Transverse colon (tissue), 4 donors: Measurements from ENCODE around the gene MPPED2. TPM values are rescaled to one million over a fixed set of nuclear protein-coding genes. Genes with fewer than 3 reads are reported as not detected.
A peak's percentile ranks its signal among the peaks of the same experiment; 100 is the strongest.

Experiments
- DNase-seq: peaks from one replicate; pipeline ENCODE4 v3.0.0-alpha.2; 2019
- H3K27ac ChIP-seq, 4 donors: fragments of 200-600 bp; sonication (generic); 2 replicates each; pipeline ENCODE4 v1.5.1; 2016 to 2018; ENCODE audit warnings: inconsistent platforms in 4 of 4
- H3K27me3 ChIP-seq: fragments of 200-600 bp; sonication (generic); 2 replicates; pipeline ENCODE4 v1.5.1; 2017; ENCODE audit warnings: inconsistent platforms
- H3K36me3 ChIP-seq, 4 donors: fragments of 200-600 bp; sonication (generic); 2 replicates each; pipeline ENCODE4 v1.5.1; 2017 to 2019; ENCODE audit warnings: inconsistent platforms in 4 of 4
- H3K4me1 ChIP-seq, 4 donors: fragments of 200-600 bp; sonication (generic); 2 replicates each; pipeline ENCODE4 v1.5.1; 2017 to 2020; ENCODE audit warnings: inconsistent platforms in 4 of 4
- H3K4me3 ChIP-seq, 4 donors: fragments of 200-600 bp; sonication (generic); 1 replicate in 1 of 4; 2 replicates in 3 of 4; pipeline versions ENCODE4 v1.5.1 to v1.6.1; 2017 to 2019; ENCODE audit warnings: inconsistent platforms in 4 of 4
- H3K9me3 ChIP-seq, 2 donors: fragments of 200-600 bp; sonication (generic); 2 replicates each; pipeline ENCODE4 v1.5.1; 2017 to 2019; ENCODE audit warnings: inconsistent platforms in 2 of 2
- EP300 ChIP-seq: sonication (generic); formaldehyde crosslinking; IDR thresholded peaks from one replicate; pipeline ENCODE4 v1.6.1; 2017; ENCODE audit warnings: antibody characterized with exemption, low read depth
- POLR2A ChIP-seq: fragments of 450-650 bp; IDR thresholded peaks from one replicate; pipeline ENCODE4 v1.6.1; 2016; ENCODE audit warnings: antibody characterized with exemption, mild to moderate bottlenecking, moderate library complexity
- POLR2AphosphoS5 ChIP-seq, 3 donors: sonication (generic); formaldehyde crosslinking; IDR thresholded peaks; one replicate each; pipeline ENCODE4 v1.6.1; 2016; ENCODE audit warnings: antibody characterized with exemption in 3 of 3
- WGBS, 2 donors: methylation state at CpG; one replicate each; pipeline ENCODE4 v1.1.5; 2018; ENCODE audit warnings: low coverage in 1 of 2; 5-methylcytosine and 5-hydroxymethylcytosine counted together
- in situ Hi-C, 4 donors: fragments of 200-750 bp; cut with MboI; loops; one replicate each; pipeline versions ENCODE4 v1.15.0 to v1.15.1; 2017; ENCODE audit warnings: low sequenced_read_pairs in 3 of 4, low pct_ligation_motif_present in 1 of 4, low pct_unique_long_range_greater_than_20kb in 1 of 4
- intact Hi-C: fragments of 100-400 bp; cut with DNase I; formaldehyde crosslinking; loops from one replicate; pipeline ENCODE4 v1.15.1; 2023; ENCODE audit warnings: low total_unique reads
- total RNA-seq, 4 donors: library from RNA; depleted of rRNA; stranded (reverse); fragments of >200 nt; gene quantifications; one replicate each; pipeline ENCODE4 v1.1.0, GENCODE V29; 2016
- TF ChIP-seq, protein P1 (sequence below), 5 experiments: fragments of 200-600 bp in 3 of 5; fragments of 450-650 bp in 2 of 5; sonication (generic) in 3 of 5; IDR thresholded peaks; 1 replicate in 2 of 5; 2 replicates in 3 of 5; pipeline ENCODE4 v1.5.1; 2016 to 2017; ENCODE audit warnings: antibody characterized with exemption in 5 of 5, inconsistent platforms in 3 of 5, mild to moderate bottlenecking in 2 of 5, moderate library complexity in 1 of 5

MPPED2 gene
- total RNA-seq, 4 donors from 2014 or later, result 1.4 to 1.6 TPM; not detected in 2

DNA sequence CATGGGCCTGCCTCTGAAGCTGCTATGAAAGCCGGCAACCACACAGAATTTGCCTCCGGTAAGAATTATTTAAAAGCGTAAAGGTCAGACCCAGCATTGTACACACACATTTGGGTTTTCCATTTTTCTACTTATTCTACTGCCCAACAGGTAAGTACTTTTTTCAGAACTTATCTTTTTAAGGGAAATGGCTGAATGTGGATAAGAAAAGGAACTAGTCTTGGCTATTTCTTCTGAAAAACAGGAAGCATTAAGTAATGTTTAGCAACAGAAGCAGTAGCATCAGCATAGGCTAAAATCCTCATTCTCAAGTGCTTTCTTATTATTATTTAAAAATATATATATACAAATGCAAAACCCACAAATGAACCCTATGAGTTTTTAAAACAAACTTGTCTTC lies 103.1 kb downstream of the MPPED2 start:
- no peaks in the 10 kb centered on the region for H3K9me3 ChIP-seq
- H3K4me1 ChIP-seq, result peaks cover 3 to 20% (median 8%) of the 10 kb centered on the region in 4 donors
- 0 to 38% methylated on average over 1 to 3 of the region's 3 CpGs for whole genome bisulfite sequencing, 2 donors
- no peak for TF ChIP-seq POLR2AphosphoS5 (IDR thresholded peaks at IDR 0.05)
- TF ChIP-seq, protein P1, sequence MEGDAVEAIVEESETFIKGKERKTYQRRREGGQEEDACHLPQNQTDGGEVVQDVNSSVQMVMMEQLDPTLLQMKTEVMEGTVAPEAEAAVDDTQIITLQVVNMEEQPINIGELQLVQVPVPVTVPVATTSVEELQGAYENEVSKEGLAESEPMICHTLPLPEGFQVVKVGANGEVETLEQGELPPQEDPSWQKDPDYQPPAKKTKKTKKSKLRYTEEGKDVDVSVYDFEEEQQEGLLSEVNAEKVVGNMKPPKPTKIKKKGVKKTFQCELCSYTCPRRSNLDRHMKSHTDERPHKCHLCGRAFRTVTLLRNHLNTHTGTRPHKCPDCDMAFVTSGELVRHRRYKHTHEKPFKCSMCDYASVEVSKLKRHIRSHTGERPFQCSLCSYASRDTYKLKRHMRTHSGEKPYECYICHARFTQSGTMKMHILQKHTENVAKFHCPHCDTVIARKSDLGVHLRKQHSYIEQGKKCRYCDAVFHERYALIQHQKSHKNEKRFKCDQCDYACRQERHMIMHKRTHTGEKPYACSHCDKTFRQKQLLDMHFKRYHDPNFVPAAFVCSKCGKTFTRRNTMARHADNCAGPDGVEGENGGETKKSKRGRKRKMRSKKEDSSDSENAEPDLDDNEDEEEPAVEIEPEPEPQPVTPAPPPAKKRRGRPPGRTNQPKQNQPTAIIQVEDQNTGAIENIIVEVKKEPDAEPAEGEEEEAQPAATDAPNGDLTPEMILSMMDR (IDR thresholded peaks at IDR 0.05), result no peak
- TF ChIP-seq POLR2A, result no peak
- no peak for TF ChIP-seq EP300
- no peaks in the 10 kb centered on the region for H3K27me3 ChIP-seq
- no peaks in the 10 kb centered on the region for H3K36me3 ChIP-seq
- in situ Hi-C loops, result no loop called here
- H3K27ac ChIP-seq, result no peak overlapping the region
- no peak overlapping the region for H3K4me3 ChIP-seq
- no peak for DNase-seq
- intact Hi-C loops, result no loop called here

GRCh38 chr11:30481796-30482195 lies 104.4 kb downstream of the MPPED2 start:
- TF ChIP-seq, protein P1 (IDR thresholded peaks at IDR 0.05), result no peak
- no peak for TF ChIP-seq EP300
- TF ChIP-seq POLR2AphosphoS5 (IDR thresholded peaks at IDR 0.05), result no peak
- no peak for TF ChIP-seq POLR2A
- H3K4me1 ChIP-seq, result peaks cover 0 to 7% (median 0%) of the 10 kb centered on the region in 4 donors
- DNase-seq, result no peak
- 41 to 84% methylated on average over 3 to 4 of the region's 4 CpGs for WGBS, 2 donors
- H3K9me3 ChIP-seq, result no peaks in the 10 kb centered on the region
- H3K27ac ChIP-seq, result peak overlapping the region in 2 of 4 donors; percentile 26 to 46
- no peak overlapping the region for H3K4me3 ChIP-seq
- intact Hi-C loops, result no loop called here
- in situ Hi-C loops, result no loop called here
- no peaks in the 10 kb centered on the region for H3K27me3 ChIP-seq
- no peaks in the 10 kb centered on the region for H3K36me3 ChIP-seq

GRCh38 chr11:30481330-30481729 lies 104.8 kb downstream of the MPPED2 start:
- WGBS, 2 donors, result 51 to 65% methylated on average over 4 to 5 of the region's 5 CpGs
- peak overlapping the region in 2 of 4 donors; percentile 26 to 46 for H3K27ac ChIP-seq
- TF ChIP-seq, protein P1 (IDR thresholded peaks at IDR 0.05), result no peak
- TF ChIP-seq POLR2AphosphoS5 (IDR thresholded peaks at IDR 0.05) (no peak), POLR2A (no peak)

GRCh38 chr11:30479899-30480298 lies 106.3 kb downstream of the MPPED2 start:
- Histone ChIP-seq H3K4me1 (peaks cover 0 to 6% (median 0%) of the 10 kb centered on the region in 4 donors), H3K4me3 (no peak overlapping the region), H3K27me3 (no peaks in the 10 kb centered on the region), H3K36me3 (no peaks in the 10 kb centered on the region), H3K9me3 (no peaks in the 10 kb centered on the region), H3K27ac (peak overlapping the region in 2 of 4 donors; percentile 21 to 56)
- TF ChIP-seq POLR2AphosphoS5 (IDR thresholded peaks at IDR 0.05) (no peak), EP300 (no peak), POLR2A (no peak)
- TF ChIP-seq, protein P1 (IDR thresholded peaks at IDR 0.05), result no peak
- WGBS, 2 donors, result 60 to 70% methylated on average over 4 of the region's 4 CpGs
- DNase-seq, result no peak
- intact Hi-C loops (no loop called here), in situ Hi-C loops (no loop called here)

More at GRCh38 chr11:30481330-30481729, 104.8 kb downstream of the MPPED2 start:
- Histone ChIP-seq H3K4me3 (no peak overlapping the region), H3K27me3 (no peaks in the 10 kb centered on the region), H3K4me1 (peaks cover 0 to 6% (median 0%) of the 10 kb centered on the region in 4 donors), H3K36me3 (no peaks in the 10 kb centered on the region), H3K9me3 (no peaks in the 10 kb centered on the region)
- in situ Hi-C loops, result no loop called here
- intact Hi-C loops, result no loop called here
- no peak for DNase-seq
